ENCODE measurements around the gene SCAF4. TPM values are rescaled to one million over a fixed set of nuclear protein-coding genes. Genes with fewer than 3 reads are reported as not detected.
"Not testable (repeated sequence)": the region's sequence is repeated elsewhere in the genome, so short reads cannot be mapped to it uniquely, and the experiment has no call there.

Gene SCAF4
- total RNA-seq, 1 donor from 2014 or later = 60.0 TPM

GRCh38 chr21:31668651-31669491 lies 63.0 kb downstream of the SCAF4 start:
- peaks cover 24% of the 10 kb centered on the region for H3K36me3 Mint-ChIP-seq (ENCODE audit: insufficient read depth)
- no peak overlapping the region for H3K27ac Mint-ChIP-seq

GRCh38 chr21:31667639-31668038 lies 64.3 kb downstream of the SCAF4 start:
- TF ChIP-seq CTCF (IDR thresholded peaks at IDR 0.05; ENCODE audit: unreplicated experiment) = no peak
- DNase-seq (ENCODE audit: low spot score, unreplicated experiment) = no peak
- H3K36me3 Mint-ChIP-seq (ENCODE audit: insufficient read depth) = peaks cover 25% of the 10 kb centered on the region
- no peaks in the 10 kb centered on the region for H3K9me3 Mint-ChIP-seq (ENCODE audit: low read depth)
- H3K27ac Mint-ChIP-seq = no peak overlapping the region
- H3K27me3 Mint-ChIP-seq = no peaks in the 10 kb centered on the region
- peaks cover 6% of the 10 kb centered on the region for H3K4me1 Mint-ChIP-seq (ENCODE audit: low read depth)
- H3K4me3 Mint-ChIP-seq (ENCODE audit: low read depth) = no peak overlapping the region

More at GRCh38 chr21:31668651-31669491, 63.0 kb downstream of the SCAF4 start:
- peaks cover 16% of the 10 kb centered on the region for H3K4me1 Mint-ChIP-seq (ENCODE audit: low read depth)
- no peaks in the 10 kb centered on the region for H3K9me3 Mint-ChIP-seq (ENCODE audit: low read depth)
- no peaks in the 10 kb centered on the region for H3K27me3 Mint-ChIP-seq
- no peak for DNase-seq (ENCODE audit: low spot score, unreplicated experiment)
- no peak overlapping the region for H3K4me3 Mint-ChIP-seq (ENCODE audit: low read depth)
- TF ChIP-seq CTCF (IDR thresholded peaks at IDR 0.05; ENCODE audit: unreplicated experiment) = no peak

- no peak overlapping the region for H3K27ac Mint-ChIP-seq
- H3K4me1 Mint-ChIP-seq (ENCODE audit: low read depth) = peaks cover 4% of the 10 kb centered on the region
- H3K36me3 Mint-ChIP-seq (ENCODE audit: insufficient read depth) = peaks cover 28% of the 10 kb centered on the region
- no peaks in the 10 kb centered on the region for H3K9me3 Mint-ChIP-seq (ENCODE audit: low read depth)
- H3K27me3 Mint-ChIP-seq = no peaks in the 10 kb centered on the region
- TF ChIP-seq CTCF (IDR thresholded peaks at IDR 0.05; ENCODE audit: unreplicated experiment) = no peak
- H3K4me3 Mint-ChIP-seq (ENCODE audit: low read depth) = no peak overlapping the region
- no peak for DNase-seq (ENCODE audit: low spot score, unreplicated experiment)
These were observed 64.8 kb downstream of the SCAF4 start for GRCh38 chr21:31667132-31667531.

GRCh38 chr21:31666445-31667010 lies 65.4 kb downstream of the SCAF4 start:
- DNase-seq (ENCODE audit: low spot score, unreplicated experiment) = no peak
- no peak overlapping the region for H3K4me3 Mint-ChIP-seq (ENCODE audit: low read depth)
- no peaks in the 10 kb centered on the region for H3K9me3 Mint-ChIP-seq (ENCODE audit: low read depth)
- peak overlapping the region; percentile 80 for H3K27ac Mint-ChIP-seq
- no peak for TF ChIP-seq CTCF (IDR thresholded peaks at IDR 0.05; ENCODE audit: unreplicated experiment)
- H3K4me1 Mint-ChIP-seq (ENCODE audit: low read depth) = peaks cover 4% of the 10 kb centered on the region
- no peaks in the 10 kb centered on the region for H3K27me3 Mint-ChIP-seq
- peaks cover 33% of the 10 kb centered on the region for H3K36me3 Mint-ChIP-seq (ENCODE audit: insufficient read depth)

GRCh38 chr21:31665869-31666268 lies 66.0 kb downstream of the SCAF4 start:
- H3K36me3 Mint-ChIP-seq (ENCODE audit: insufficient read depth) = peaks cover 33% of the 10 kb centered on the region
- not testable (repeated sequence) for H3K27ac Mint-ChIP-seq

More at GRCh38 chr21:31665869-31666268, 66.0 kb downstream of the SCAF4 start:
- not testable (repeated sequence) for H3K4me1 Mint-ChIP-seq (ENCODE audit: low read depth); H3K9me3 Mint-ChIP-seq (ENCODE audit: low read depth); DNase-seq (ENCODE audit: low spot score, unreplicated experiment); H3K27me3 Mint-ChIP-seq; H3K4me3 Mint-ChIP-seq (ENCODE audit: low read depth)

Data from progenitor cell of endocrine pancreas (in vitro differentiated cells).